Measurements from ENCODE around the gene FHIT.

DNA sequence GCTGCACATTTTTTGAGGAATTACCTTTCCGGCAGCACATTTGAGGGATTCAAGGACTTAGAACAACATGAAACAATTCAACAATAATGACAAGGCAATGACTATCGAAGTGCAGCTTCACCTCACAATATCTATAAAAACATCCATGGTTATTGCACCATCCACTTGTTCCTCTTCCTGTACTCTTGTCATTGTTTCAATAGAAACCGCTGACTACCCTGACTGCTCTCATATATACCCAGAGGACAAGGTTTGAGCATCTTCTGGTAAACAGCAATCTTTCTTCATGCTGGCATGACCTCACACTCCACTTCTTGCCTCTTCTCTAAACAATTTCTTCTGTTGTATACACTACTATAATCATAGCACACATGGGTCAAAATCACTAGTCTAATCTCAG lies 864.9 kb downstream of the FHIT start:
- TF ChIP-seq CTCF (IDR thresholded peaks at IDR 0.05 in 4 of 5, conservative IDR thresholded peaks at IDR 0.05 in 1 of 5): no peak
- TF ChIP-seq POLR2A (IDR thresholded peaks at IDR 0.05): no peak
